ENCODE data around the gene PPP4R3B.
A peak's percentile ranks its signal among the peaks of the same experiment; 100 is the strongest.

PPP4R3B gene

GRCh38 chr2:55627915-55628314, 10.5 kb upstream of the PPP4R3B start:
- Histone ChIP-seq H3K27me3 (ENCODE audit: insufficient read depth, poor library complexity, severe bottlenecking) (no peaks in the 10 kb centered on the region), H3K36me3 (ENCODE audit: low read depth) (peaks cover 6% of the 10 kb centered on the region; the same call in 1 of the 2 replicates), H3K9me3 (ENCODE audit: severe bottlenecking) (no peaks in the 10 kb centered on the region), H3K27ac (ENCODE audit: poor library complexity, severe bottlenecking) (no peak overlapping the region), H3K4me1 (ENCODE audit: insufficient read depth, poor library complexity, severe bottlenecking) (no peaks in the 10 kb centered on the region), H3K4me3 (ENCODE audit: severe bottlenecking) (no peak overlapping the region)
- no peak for TF ChIP-seq CTCF (IDR thresholded peaks at IDR 0.05; ENCODE audit: poor library complexity, severe bottlenecking)
- DNase-seq (ENCODE audit: low spot score) (no peak), ATAC-seq (ENCODE audit: low read depth) (no peak)

- ATAC-seq (ENCODE audit: low read depth) (no peak), DNase-seq (ENCODE audit: low spot score) (no peak)
- no peaks in the 10 kb centered on the region for H3K9me3 ChIP-seq (ENCODE audit: severe bottlenecking)
- peaks cover 4% of the 10 kb centered on the region for H3K4me1 ChIP-seq (ENCODE audit: insufficient read depth, poor library complexity, severe bottlenecking)
- H3K4me3 ChIP-seq (ENCODE audit: severe bottlenecking) = no peak overlapping the region
- TF ChIP-seq CTCF (IDR thresholded peaks at IDR 0.05; ENCODE audit: poor library complexity, severe bottlenecking) = no peak
- H3K27ac ChIP-seq (ENCODE audit: poor library complexity, severe bottlenecking) = no peak overlapping the region
- H3K36me3 ChIP-seq (ENCODE audit: low read depth) = no peaks in the 10 kb centered on the region
- H3K27me3 ChIP-seq (ENCODE audit: insufficient read depth, poor library complexity, severe bottlenecking) = no peaks in the 10 kb centered on the region
These were observed 4.4 kb upstream of the PPP4R3B start for GRCh38 chr2:55621802-55622201.

DNA sequence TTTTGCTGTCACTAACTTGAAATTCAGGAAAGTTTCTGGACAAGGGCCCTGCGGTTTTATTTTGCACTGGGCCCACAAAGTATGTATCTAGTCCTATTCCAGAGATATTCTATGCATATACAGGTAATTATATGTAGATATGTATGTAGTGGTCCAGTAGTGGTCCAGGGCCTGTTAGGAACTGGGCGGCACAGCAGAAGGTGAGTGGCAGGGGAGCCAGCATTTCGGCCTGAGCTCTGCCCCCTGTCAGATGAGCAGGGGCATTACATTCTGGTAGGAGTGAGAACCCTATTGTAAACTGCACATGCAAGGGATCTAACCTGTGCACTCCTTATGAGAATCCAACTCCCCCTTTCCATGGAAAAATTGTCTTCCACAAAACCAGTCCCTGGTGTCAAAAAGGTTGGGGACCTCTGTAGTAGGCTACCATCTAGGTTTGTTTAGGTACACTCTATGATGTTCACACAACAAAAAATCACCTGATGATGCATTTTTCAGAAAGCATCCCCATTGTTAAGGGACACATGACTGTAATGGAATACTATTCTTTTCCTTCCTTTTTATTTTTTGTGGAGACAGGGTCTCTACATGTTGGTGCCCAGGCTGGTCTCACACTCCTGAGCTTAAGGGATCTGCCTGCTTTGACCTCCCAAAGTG, 2.8 kb upstream of the PPP4R3B start:
- no peak for TF ChIP-seq CTCF (IDR thresholded peaks at IDR 0.05; ENCODE audit: poor library complexity, severe bottlenecking)
- no peaks in the 10 kb centered on the region for H3K9me3 ChIP-seq (ENCODE audit: severe bottlenecking)
- DNase-seq (ENCODE audit: low spot score) (no peak), ATAC-seq (ENCODE audit: low read depth) (no peak)
- H3K36me3 ChIP-seq (ENCODE audit: low read depth) = peaks cover 2% of the 10 kb centered on the region
- no peaks in the 10 kb centered on the region for H3K27me3 ChIP-seq (ENCODE audit: insufficient read depth, poor library complexity, severe bottlenecking)
- no peak overlapping the region for H3K27ac ChIP-seq (ENCODE audit: poor library complexity, severe bottlenecking)
- peaks cover 7% of the 10 kb centered on the region for H3K4me1 ChIP-seq (ENCODE audit: insufficient read depth, poor library complexity, severe bottlenecking)
- H3K4me3 ChIP-seq (ENCODE audit: severe bottlenecking) = no peak overlapping the region

- H3K27ac ChIP-seq (ENCODE audit: poor library complexity, severe bottlenecking) = peak overlapping the region; percentile 77
- H3K9me3 ChIP-seq (ENCODE audit: severe bottlenecking) = no peaks in the 10 kb centered on the region
- no peaks in the 10 kb centered on the region for H3K27me3 ChIP-seq (ENCODE audit: insufficient read depth, poor library complexity, severe bottlenecking)
- TF ChIP-seq CTCF (IDR thresholded peaks at IDR 0.05; ENCODE audit: poor library complexity, severe bottlenecking) = no peak
- H3K4me1 ChIP-seq (ENCODE audit: insufficient read depth, poor library complexity, severe bottlenecking) = peaks cover 13% of the 10 kb centered on the region
- DNase-seq (ENCODE audit: low spot score) = no peak
- peak; percentile 31 for ATAC-seq (ENCODE audit: low read depth)
- H3K4me3 ChIP-seq (ENCODE audit: severe bottlenecking) = peak overlapping the region; percentile 82
- peaks cover 20% of the 10 kb centered on the region for H3K36me3 ChIP-seq (ENCODE audit: low read depth)
These were observed 1.0 kb upstream of the PPP4R3B start for GRCh38 chr2:55618275-55619055.

DNA sequence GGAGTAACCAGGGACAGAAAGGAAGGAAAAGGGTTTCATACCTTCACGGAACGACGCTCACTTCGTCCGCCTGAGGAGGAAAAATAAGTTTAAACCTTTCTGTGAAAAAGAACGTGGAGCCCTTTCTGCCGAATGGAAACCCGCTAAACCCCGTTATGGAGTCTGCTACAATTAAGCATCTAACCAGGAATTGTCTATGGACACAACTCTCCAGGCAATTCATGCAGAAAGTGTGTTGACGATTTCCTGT, 528 bp upstream of the PPP4R3B start:
- peaks cover 23% of the 10 kb centered on the region for H3K36me3 ChIP-seq (ENCODE audit: low read depth)
- no peak for TF ChIP-seq CTCF (IDR thresholded peaks at IDR 0.05; ENCODE audit: poor library complexity, severe bottlenecking)
- peaks cover 13% of the 10 kb centered on the region for H3K4me1 ChIP-seq (ENCODE audit: insufficient read depth, poor library complexity, severe bottlenecking)
- peak overlapping the region; percentile 77 for H3K27ac ChIP-seq (ENCODE audit: poor library complexity, severe bottlenecking)
- H3K9me3 ChIP-seq (ENCODE audit: severe bottlenecking) = no peaks in the 10 kb centered on the region
- DNase-seq (ENCODE audit: low spot score) = no peak
- H3K4me3 ChIP-seq (ENCODE audit: severe bottlenecking) = peak overlapping the region; percentile 82
- no peaks in the 10 kb centered on the region for H3K27me3 ChIP-seq (ENCODE audit: insufficient read depth, poor library complexity, severe bottlenecking)
- no peak for ATAC-seq (ENCODE audit: low read depth)

All from RWPE2 (cell line).